ENCODE results near the gene PRKG1.

PRKG1 gene

DNA sequence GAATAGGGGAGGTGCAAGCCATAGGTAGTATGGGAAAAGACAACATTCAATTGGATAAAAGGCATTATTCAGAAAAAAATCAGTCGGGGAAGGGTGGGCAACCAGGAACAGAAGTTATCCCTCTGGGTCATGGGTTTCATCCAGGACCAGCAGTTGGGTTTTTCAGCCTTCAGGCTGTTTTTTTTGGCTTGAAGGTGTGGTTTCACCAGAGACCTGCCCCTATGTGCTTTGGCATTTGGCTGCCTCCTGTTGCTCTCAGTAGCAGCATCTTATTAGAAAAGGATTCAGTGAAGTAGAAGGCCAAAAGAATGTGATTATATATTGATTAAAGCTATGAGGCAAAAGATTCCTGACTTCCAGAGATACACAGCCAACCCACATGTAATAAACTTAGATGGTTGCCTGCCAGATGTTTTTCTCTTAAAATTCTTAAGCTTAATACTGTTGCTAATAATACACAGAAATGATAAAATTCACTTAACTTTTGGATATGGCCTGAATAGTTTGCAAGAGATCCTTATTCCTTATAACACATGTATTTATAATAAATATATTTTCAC is 876.8 kb downstream of the PRKG1 start:
- Histone ChIP-seq H4K20me1 (ENCODE audit: control insufficient read depth, insufficient read depth, low read depth, low read length) (no peaks in the 10 kb centered on the region), H3K4me2 (ENCODE audit: low read length) (no peak overlapping the region)

DNA sequence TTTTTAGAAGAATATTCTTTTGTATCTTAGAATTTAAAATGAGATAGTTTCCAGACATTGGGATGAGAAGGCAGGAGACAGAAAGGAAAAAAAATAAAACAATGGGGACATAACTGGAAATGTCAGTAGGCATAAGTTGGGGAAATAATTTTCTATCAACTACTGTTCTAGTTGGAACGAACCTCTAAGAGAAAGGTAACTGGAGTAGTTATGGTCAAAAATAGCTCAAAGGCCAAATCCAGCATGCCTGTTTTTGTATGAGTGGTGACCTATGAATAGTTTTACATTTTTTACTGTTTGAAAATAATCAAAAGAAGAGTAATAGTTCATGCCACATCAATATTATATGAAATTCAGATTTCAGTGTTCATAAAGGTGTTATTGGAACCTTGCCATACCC is 877.3 kb downstream of the PRKG1 start:
- H3K4me1 ChIP-seq (ENCODE audit: control insufficient read depth, low read length) = no peaks in the 10 kb centered on the region
- TF ChIP-seq, protein P1, sequence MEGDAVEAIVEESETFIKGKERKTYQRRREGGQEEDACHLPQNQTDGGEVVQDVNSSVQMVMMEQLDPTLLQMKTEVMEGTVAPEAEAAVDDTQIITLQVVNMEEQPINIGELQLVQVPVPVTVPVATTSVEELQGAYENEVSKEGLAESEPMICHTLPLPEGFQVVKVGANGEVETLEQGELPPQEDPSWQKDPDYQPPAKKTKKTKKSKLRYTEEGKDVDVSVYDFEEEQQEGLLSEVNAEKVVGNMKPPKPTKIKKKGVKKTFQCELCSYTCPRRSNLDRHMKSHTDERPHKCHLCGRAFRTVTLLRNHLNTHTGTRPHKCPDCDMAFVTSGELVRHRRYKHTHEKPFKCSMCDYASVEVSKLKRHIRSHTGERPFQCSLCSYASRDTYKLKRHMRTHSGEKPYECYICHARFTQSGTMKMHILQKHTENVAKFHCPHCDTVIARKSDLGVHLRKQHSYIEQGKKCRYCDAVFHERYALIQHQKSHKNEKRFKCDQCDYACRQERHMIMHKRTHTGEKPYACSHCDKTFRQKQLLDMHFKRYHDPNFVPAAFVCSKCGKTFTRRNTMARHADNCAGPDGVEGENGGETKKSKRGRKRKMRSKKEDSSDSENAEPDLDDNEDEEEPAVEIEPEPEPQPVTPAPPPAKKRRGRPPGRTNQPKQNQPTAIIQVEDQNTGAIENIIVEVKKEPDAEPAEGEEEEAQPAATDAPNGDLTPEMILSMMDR (IDR thresholded peaks at IDR 0.05; ENCODE audit: low read depth, low read length, poor library complexity, severe bottlenecking) = no peak
- no peak for TF ChIP-seq EZH2phosphoT487 (IDR thresholded peaks at IDR 0.05; ENCODE audit: borderline replicate concordance, low read length)
- H3K4me3 ChIP-seq (ENCODE audit: low read length) = no peak overlapping the region
- no peaks in the 10 kb centered on the region for H3K9me2 ChIP-seq (replicated peaks; ENCODE audit: control insufficient read depth, low read length)
- no peaks in the 10 kb centered on the region for H3K79me2 ChIP-seq (ENCODE audit: control insufficient read depth, low read length)
- H3K4me2 ChIP-seq (ENCODE audit: low read length) = no peak overlapping the region
- H3K27me3 ChIP-seq (ENCODE audit: control insufficient read depth, low read length) = no peaks in the 10 kb centered on the region
- no peaks in the 10 kb centered on the region for H3K9me3 ChIP-seq (ENCODE audit: control insufficient read depth, insufficient read depth, low read length)
- no peaks in the 10 kb centered on the region for H3K36me3 ChIP-seq (ENCODE audit: control insufficient read depth, low read length)
- no peaks in the 10 kb centered on the region for H3F3A ChIP-seq (ENCODE audit: control insufficient read depth, insufficient read depth)
- no peak overlapping the region for H3K27ac ChIP-seq (ENCODE audit: low read depth, low read length)
- H4K20me1 ChIP-seq (ENCODE audit: control insufficient read depth, insufficient read depth, low read depth, low read length) = no peaks in the 10 kb centered on the region

More for the DNA sequence above, 876.8 kb downstream of the PRKG1 start:
- H3K27me3 ChIP-seq (ENCODE audit: control insufficient read depth, low read length) = no peaks in the 10 kb centered on the region
- no peak overlapping the region for H3K4me3 ChIP-seq (ENCODE audit: low read length)
- no peaks in the 10 kb centered on the region for H3K79me2 ChIP-seq (ENCODE audit: control insufficient read depth, low read length)
- H3K27ac ChIP-seq (ENCODE audit: low read depth, low read length) = no peak overlapping the region
- TF ChIP-seq, protein P1 (IDR thresholded peaks at IDR 0.05; ENCODE audit: low read depth, low read length, poor library complexity, severe bottlenecking) = no peak
- no peak for TF ChIP-seq EZH2phosphoT487 (IDR thresholded peaks at IDR 0.05; ENCODE audit: borderline replicate concordance, low read length)
- H3K36me3 ChIP-seq (ENCODE audit: control insufficient read depth, low read length) = no peaks in the 10 kb centered on the region
- H3K9me3 ChIP-seq (ENCODE audit: control insufficient read depth, insufficient read depth, low read length) = no peaks in the 10 kb centered on the region
- H3F3A ChIP-seq (ENCODE audit: control insufficient read depth, insufficient read depth) = no peaks in the 10 kb centered on the region
- H3K9me2 ChIP-seq (replicated peaks; ENCODE audit: control insufficient read depth, low read length) = no peaks in the 10 kb centered on the region
- no peaks in the 10 kb centered on the region for H3K4me1 ChIP-seq (ENCODE audit: control insufficient read depth, low read length)

DNA sequence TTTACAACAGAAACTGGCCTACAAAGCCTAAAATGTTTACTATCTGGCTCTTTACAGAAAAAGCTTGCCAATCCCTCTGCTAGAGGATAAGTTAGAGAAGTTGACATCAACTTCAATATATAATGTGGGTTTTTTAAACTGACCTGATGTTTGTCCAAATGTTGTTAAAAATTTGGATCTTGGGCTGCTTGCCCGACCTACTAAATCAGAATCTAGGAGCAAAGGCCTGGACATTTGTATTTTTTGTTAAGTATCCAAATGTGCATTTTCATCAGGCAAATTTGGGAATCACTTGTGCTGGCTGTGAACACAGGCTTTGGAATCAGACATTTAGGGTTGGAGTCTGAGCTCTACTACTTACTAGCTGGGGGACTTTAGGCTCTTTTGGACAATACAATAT is 877.8 kb downstream of the PRKG1 start:
- Histone ChIP-seq H3K27me3 (ENCODE audit: control insufficient read depth, low read length) (no peaks in the 10 kb centered on the region), H4K20me1 (ENCODE audit: control insufficient read depth, insufficient read depth, low read depth, low read length) (no peaks in the 10 kb centered on the region), H3K9me2 (replicated peaks; ENCODE audit: control insufficient read depth, low read length) (no peaks in the 10 kb centered on the region), H3K9me3 (ENCODE audit: control insufficient read depth, insufficient read depth, low read length) (no peaks in the 10 kb centered on the region), H3F3A (ENCODE audit: control insufficient read depth, insufficient read depth) (no peaks in the 10 kb centered on the region), H3K4me2 (ENCODE audit: low read length) (no peak overlapping the region), H3K4me3 (ENCODE audit: low read length) (no peak overlapping the region), H3K4me1 (ENCODE audit: control insufficient read depth, low read length) (no peaks in the 10 kb centered on the region), H3K27ac (ENCODE audit: low read depth, low read length) (no peak overlapping the region), H3K36me3 (ENCODE audit: control insufficient read depth, low read length) (no peaks in the 10 kb centered on the region), H3K79me2 (ENCODE audit: control insufficient read depth, low read length) (no peaks in the 10 kb centered on the region)
- no peak for TF ChIP-seq EZH2phosphoT487 (IDR thresholded peaks at IDR 0.05; ENCODE audit: borderline replicate concordance, low read length)
- TF ChIP-seq, protein P1 (IDR thresholded peaks at IDR 0.05; ENCODE audit: low read depth, low read length, poor library complexity, severe bottlenecking) = no peak
